Left lobe of liver (tissue), 2 donors: Measurements from ENCODE around the gene PCDHB6. TPM values are rescaled to one million over a fixed set of nuclear protein-coding genes. Genes with fewer than 3 reads are reported as not detected.
"Not testable (repeated sequence)": the region's sequence is repeated elsewhere in the genome, so short reads cannot be mapped to it uniquely, and the experiment has no call there.

Source experiments
- ATAC-seq: fragments of 200-7000 bp; cut with Tn5 transposase; one replicate; pipeline ENCODE4 v1.9.1; 2020; ENCODE audit warnings: mild to moderate bottlenecking, moderate library complexity
- DNase-seq: peaks from one replicate; pipeline ENCODE4 v3.0.0-alpha.2; 2020; ENCODE audit warnings: low spot score
- total RNA-seq: library from RNA; stranded (reverse); gene quantifications from one replicate; pipeline ENCODE4 v1.2.1, GENCODE V29; 2021
- donor health status: DM: no; HTN: no; CAD: no; lungs with moderate emphysema.
- donor health status: DM: no; HTN: yes; CAD: no.

Gene PCDHB6
- total RNA-seq, 1 donor from 2014 or later, result 0.10 TPM

- ATAC-seq (no peak), DNase-seq (no peak)
These were observed 49.7 kb downstream of the PCDHB6 start, which contains the start of gene PCDHB11 for GRCh38 chr5:141199359-141200235. PCDHB11 (plus strand) TSS chr5:141199627; CDS start chr5:141199775, 148 bp downstream.

GRCh38 chr5:141201126-141201525 lies 51.3 kb downstream of the PCDHB6 start:
- DNase-seq, ATAC-seq: not testable (repeated sequence)

DNA sequence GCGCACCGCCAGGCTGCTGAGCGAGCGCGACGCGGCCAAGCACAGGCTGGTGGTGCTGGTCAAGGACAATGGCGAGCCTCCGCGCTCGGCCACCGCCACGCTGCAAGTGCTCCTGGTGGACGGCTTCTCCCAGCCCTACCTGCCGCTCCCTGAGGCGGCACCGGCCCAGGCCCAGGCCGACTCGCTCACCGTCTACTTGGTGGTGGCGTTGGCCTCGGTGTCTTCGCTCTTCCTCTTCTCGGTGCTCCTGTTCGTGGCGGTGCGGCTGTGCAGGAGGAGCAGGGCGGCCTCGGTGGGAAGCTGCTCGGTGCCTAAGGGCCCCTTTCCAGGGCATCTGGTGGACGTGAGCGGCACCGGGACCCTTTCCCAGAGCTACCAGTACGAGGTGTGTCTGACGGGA lies 51.8 kb downstream of the PCDHB6 start:
- not testable (repeated sequence) for DNase-seq, ATAC-seq

Other genes starting within 250 kb of the PCDHB6 start
- gene PCDHAC1, start 223.8 kb upstream of the PCDHB6 start, total RNA-seq, result 0.28 TPM
- gene PCDHAC2, start 183.6 kb upstream of the PCDHB6 start, total RNA-seq, result 0.86 TPM
- not detected for gene PCDHB1, start 98.7 kb upstream of the PCDHB6 start, total RNA-seq
- 0.08 TPM for gene PCDHB2, start 55.4 kb upstream of the PCDHB6 start, total RNA-seq
- gene PCDHB3, start 49.6 kb upstream of the PCDHB6 start, total RNA-seq, result 0.15 TPM
- gene PCDHB4, start 28.2 kb upstream of the PCDHB6 start, total RNA-seq, result 0.35 TPM
- gene PCDHB5, start 14.9 kb upstream of the PCDHB6 start, total RNA-seq, result 0.33 TPM
- 0.25 TPM for gene PCDHB7, start 22.6 kb downstream of the PCDHB6 start, total RNA-seq
- not detected for gene PCDHB8, start 27.7 kb downstream of the PCDHB6 start, total RNA-seq
- gene PCDHB16, start 32.3 kb downstream of the PCDHB6 start, total RNA-seq, result 0.58 TPM
- gene PCDHB9, start 37.1 kb downstream of the PCDHB6 start, total RNA-seq, result 0.05 TPM
- gene PCDHB10, start 42.3 kb downstream of the PCDHB6 start, total RNA-seq, result 0.28 TPM
- 0.20 TPM for gene PCDHB11, start 49.6 kb downstream of the PCDHB6 start, total RNA-seq
- 0.28 TPM for gene PCDHB12, start 58.7 kb downstream of the PCDHB6 start, total RNA-seq
- 0.65 TPM for gene PCDHB13, start 63.9 kb downstream of the PCDHB6 start, total RNA-seq
- gene PCDHB14, start 73.3 kb downstream of the PCDHB6 start, total RNA-seq, result 0.75 TPM
- 0.38 TPM for gene PCDHB15, start 95.3 kb downstream of the PCDHB6 start, total RNA-seq
- 0.25 TPM for gene SLC25A2, start 154.0 kb downstream of the PCDHB6 start, total RNA-seq
- 20.6 TPM for gene TAF7, start 170.7 kb downstream of the PCDHB6 start, total RNA-seq
- 0.10 TPM for gene PCDHGA1, start 180.5 kb downstream of the PCDHB6 start, total RNA-seq
- gene PCDHGA2, start 188.7 kb downstream of the PCDHB6 start, total RNA-seq, result 1.1 TPM
- 0.60 TPM for gene PCDHGA3, start 193.8 kb downstream of the PCDHB6 start, total RNA-seq
- gene PCDHGB1, start 200.0 kb downstream of the PCDHB6 start, total RNA-seq, result 0.63 TPM
- gene PCDHGA4, start 205.0 kb downstream of the PCDHB6 start, total RNA-seq, result 0.53 TPM
- 0.81 TPM for gene PCDHGB2, start 209.9 kb downstream of the PCDHB6 start, total RNA-seq
- gene PCDHGA5, start 214.1 kb downstream of the PCDHB6 start, total RNA-seq, result 0.35 TPM
- gene PCDHGB3, start 220.2 kb downstream of the PCDHB6 start, total RNA-seq, result 0.83 TPM
- gene PCDHGA6, start 223.8 kb downstream of the PCDHB6 start, total RNA-seq, result 0.68 TPM
- gene PCDHGA7, start 232.7 kb downstream of the PCDHB6 start, total RNA-seq, result 0.33 TPM
- 2.2 TPM for gene PCDHGB4, start 237.6 kb downstream of the PCDHB6 start, total RNA-seq
- 0.35 TPM for gene PCDHGA8, start 242.6 kb downstream of the PCDHB6 start, total RNA-seq
- 4.2 TPM for gene PCDHGB5, start 247.9 kb downstream of the PCDHB6 start, total RNA-seq